Endothelial cell of hepatic sinusoid (primary cell): Measurements from ENCODE around the gene PSMG3.

Experiments used
- in situ Hi-C: cut with HindIII; loops from 2 replicates; pipeline ENCODE4 v1.10.0; 2017; ENCODE audit warnings: low sequenced_read_pairs

PSMG3 gene

DNA sequence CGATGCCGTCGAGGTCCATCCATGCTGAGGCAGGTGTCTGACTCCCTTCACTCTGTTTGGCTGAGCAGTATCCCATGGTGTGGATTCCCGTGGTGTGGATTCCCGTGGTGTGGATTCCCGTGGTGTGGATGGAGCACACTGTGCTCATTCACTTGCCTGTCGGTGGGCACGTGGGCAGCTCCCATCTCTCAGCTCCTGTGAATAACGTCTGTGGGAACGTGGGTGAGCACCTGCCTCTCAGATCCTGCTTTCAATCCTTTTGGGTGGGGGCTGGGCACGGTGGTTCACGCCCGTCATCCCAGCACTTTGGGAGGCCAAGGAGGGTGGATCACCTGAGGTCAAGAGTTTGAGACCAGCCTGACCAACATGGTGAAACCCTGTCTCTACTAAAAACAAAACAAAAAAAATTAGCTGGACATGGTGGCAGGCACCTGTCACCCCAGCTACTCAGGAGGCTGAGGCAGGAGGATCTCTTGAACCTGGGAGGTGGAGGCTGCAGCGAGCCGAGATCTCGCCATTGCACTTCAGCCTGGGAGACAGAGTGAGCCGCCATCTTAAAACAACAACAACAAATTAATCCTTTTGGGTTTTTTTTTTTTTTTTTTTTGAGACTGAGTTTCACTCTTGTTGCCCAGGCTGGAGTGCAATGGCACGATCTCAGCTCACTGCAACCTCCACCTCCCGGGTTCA lies 13.6 kb upstream of the PSMG3 start:
- in situ Hi-C loops, result loop anchor here (25.0 kb wide), 1 partner anchor 304 kb away; no protein-coding TSS in a partner anchor

DNA sequence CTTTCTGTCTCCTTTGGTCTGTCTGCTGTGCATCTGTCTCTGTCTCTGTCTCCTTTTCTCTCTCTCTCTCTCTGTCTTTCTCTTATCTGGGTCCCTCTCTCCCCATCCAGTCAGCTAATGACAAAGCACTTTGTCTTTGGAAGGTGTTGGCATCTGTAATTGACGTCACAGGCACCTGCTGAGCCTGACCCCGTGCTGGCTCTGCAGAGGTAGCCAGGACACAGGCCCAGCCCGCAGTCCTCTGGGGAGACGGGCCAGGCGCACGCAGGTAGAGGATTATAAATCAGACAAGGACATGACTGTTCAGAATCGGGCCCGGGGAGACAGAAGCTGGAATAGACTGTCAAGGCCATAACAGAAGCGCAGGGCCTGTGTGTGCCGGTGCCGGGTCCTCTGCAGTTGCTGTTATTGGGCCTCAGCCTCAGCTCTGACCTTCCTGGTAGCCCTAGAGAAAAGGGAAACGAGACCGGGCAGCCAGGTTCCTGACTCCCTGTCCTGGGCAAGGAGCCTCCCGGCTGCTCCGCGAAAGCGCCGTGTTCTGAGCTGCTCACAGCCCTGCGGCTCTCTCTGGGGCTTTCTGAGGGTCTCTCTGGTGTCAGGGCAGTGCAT lies 10.7 kb upstream of the PSMG3 start:
- in situ Hi-C loops, result loop anchor here (25.0 kb wide), 1 partner anchor 307 kb away; no protein-coding TSS in a partner anchor

DNA sequence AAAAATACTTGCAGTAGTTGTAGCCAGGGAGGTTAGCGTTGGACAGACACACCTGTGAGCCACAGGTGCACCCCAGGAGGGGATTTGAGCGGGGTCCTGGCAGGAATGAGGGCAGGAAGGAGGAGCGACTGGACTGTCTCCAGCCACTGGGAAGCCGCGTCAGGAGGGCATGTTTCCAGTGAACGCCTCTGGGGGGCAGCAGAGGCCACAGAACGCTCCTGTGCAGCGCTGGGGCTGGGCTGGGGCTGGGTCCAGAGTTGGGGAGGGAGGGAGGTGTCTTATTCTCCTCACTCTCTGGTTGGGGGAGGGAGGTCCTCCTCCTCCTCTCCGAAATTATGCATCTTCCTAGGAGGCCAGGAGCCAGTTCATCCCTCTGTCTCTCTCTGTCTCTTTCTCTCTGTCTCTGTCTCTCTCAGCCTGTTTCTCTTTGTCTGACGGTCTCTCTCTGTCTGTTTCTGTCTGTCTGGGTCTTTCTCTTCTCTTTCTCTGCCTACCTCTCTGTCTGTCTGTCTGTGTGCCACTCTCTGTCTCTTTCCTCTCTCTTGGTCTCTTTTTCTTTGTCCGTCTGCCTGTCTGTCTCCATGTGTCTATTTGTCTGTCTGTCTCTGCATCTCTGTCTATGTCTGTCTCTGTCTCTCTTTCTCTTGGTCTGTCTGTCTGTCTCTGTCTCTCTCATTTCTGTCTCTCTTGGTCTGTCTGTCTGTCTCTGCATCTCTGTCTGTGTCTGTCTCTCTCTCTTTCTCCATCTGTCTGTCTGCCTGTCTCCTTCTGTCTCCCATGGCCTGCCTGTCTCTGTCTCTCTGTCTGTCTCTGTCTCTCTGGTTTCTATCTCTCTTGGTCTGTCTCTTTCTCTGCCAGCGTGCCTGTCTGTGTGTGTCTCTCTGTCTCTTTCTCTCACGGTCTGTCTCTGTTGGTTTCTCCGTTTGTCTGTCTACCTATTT lies 9.9 kb upstream of the PSMG3 start:
- in situ Hi-C loops, result loop anchor here (25.0 kb wide), 1 partner anchor 308 kb away; no protein-coding TSS in a partner anchor

DNA sequence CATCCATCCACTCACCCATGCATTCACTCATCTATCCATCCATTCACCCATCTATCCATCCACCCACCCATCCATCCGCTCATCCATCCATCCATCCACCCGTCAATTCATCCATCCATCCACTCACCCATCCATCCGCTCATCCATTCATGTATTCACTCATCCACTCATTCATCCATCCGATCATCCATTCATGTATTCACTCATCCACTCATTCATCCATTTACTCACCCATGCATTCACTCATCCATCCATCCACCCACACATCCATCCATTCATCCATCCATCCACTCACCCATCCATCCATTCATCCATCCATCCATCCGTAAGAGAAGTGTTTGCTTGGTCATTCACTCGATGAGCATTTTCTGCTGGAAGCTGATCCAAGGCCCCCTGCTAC lies 8.7 kb upstream of the PSMG3 start:
- in situ Hi-C loops, result loop anchor here (25.0 kb wide), 1 partner anchor 309 kb away; no protein-coding TSS in a partner anchor

DNA sequence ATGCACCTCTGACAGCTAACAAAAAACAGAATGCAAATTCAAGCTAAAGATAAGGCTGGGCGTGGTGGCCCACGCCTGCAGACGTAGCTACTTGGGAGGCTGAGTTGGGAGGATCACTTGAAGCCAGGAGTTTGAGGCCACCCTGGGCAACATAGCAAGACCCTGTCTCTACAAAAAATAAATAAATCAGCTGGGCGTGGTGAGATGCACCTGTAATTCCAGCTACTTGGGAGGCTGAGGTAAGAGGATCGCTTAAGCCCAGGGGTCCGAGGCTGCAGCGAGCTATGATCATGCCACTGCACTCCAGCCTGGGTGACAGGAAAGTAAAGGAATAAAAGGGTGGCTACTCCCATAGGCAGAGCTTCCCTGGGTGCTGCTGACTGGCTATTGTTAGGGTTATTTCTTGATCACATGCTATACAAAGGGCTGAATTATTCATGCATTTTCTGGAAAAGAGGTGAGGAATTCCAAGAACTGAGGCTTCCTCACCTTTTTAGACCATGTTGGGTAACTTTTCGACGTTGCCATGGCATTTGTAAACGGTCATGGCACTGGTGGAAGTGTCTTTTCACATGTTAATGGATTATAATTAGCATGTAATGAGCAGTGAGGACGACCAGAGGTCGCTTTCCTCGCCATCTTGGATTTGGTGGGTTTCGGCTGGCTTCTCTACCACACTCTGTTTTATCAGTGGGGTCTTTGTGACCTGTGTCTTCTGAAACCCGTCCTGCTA lies 6.9 kb upstream of the PSMG3 start:
- in situ Hi-C loops, result loop anchor here (25.0 kb wide), 1 partner anchor 311 kb away; no protein-coding TSS in a partner anchor

DNA sequence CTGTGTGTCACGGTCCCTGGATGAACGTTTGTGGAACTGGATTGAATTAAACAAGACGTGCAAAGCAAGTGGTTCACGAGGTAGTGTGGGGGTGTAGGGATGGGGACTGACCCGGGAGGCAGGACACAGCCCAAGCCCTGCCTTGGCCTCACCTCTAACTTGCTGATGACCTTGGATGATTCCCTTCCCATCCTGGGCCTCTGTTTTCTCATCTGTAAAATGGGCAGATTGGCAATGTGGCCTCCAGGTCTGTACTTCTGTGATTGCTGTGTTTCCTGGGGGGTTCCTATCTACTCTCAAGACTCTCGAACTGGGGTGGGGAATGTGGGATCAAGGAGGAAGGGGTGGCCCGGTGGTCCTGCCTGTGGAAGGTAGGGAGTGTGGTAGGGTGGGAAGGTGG lies 6.0 kb upstream of the PSMG3 start:
- in situ Hi-C loops, result loop anchor here (25.0 kb wide), 1 partner anchor 311 kb away; no protein-coding TSS in a partner anchor

DNA sequence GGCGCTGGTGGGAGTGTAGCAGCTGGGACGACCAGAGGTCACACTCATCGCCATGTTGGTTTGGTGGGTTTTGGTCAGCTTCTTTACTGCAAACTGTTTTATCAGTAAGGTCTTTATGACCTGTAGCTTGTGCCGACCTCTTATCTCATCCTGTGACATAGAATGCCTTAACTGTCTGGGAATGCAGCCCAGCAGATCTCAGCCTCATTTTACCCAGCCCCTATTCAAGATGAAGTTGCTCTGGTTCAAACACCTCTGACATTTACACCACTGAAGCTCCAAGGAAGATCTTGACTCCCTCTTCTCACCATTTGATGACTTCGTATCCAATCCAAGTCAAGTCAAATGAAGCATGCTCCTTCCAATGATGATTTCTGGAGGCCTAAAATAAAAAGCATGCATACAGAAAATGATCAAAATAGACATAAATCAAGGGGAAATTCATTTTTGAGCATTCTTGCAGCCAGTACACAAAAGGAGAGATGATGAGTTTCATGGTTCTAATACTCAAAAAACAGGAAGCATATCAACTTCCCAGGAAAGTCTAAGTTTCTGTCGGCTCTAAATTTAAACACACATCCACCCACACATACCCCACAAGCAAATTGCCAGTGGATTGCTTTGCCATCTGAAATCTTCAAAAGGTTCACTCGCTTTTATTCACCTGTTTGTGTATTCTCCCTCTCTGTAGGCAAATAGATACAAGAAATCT lies 2.4 kb upstream of the PSMG3 start:
- in situ Hi-C loops, result no loop called here

DNA sequence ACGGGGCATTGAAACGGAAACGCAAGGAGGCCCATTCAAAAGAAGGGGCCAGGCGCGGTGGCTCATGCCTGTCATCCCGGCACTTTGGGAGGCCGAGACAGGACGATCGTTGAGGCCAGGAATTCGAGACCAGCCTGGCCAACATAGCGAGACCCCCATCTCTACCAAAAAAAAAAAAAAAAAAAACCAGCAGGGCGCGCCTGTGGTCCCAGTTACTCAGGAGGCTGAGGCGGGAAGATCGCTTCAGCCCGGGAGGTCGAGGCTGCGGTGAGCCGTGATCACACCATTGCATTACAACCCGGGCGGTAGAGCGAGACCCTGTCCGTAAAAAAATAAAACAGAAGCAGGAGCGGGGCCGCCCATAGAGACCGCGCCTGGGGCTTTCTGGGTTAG lies 396 bp downstream of the PSMG3 start:
- in situ Hi-C loops, result no loop called here

DNA sequence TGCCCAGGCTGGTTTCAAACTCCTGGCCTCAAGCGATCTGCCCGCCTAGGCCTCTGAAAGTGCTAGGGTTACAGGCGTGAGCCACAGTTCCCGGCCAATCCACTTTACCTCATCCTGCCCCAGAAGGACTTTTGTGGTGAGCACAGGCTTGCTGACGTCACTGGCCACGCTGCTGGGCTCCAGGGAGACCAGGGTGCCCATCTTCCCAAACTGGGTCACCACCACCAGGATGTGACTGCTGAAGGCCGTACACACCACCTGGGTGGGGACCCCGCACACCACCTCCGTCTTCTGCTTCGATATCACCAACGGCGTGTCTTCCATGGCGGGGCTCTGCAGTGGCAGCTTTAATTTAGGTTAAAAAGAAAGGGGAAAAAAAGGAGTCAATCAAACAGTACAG lies 816 bp downstream of the PSMG3 start:
- in situ Hi-C loops, result no loop called here

DNA sequence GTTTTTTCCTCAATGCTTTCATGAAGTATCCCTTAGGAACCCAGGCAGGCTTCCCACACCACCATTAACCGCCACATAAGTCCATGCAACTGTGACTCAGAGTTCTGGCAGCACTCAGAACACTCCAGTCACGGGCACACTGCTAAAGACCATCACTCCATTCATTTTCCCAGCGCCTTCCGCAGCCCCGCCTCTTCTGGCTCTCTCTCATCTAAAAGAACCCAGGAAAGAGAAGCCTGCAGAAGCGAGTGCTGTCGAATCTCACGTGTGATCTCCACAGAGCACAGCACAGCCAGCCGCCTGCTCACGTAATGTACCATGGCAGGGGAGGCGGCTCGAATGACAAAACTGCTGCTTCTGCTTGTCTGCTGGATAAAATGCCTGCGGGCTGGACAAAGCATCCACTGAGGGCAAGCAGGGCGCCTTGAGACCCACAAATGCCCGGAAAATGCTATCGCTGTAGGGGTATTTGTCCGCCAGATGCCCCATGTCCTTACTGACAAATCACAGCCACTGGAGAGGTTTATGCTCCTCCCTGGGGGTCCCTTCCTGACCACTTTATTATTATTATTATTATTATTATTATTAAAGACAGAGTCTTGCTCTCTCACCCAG lies 1.8 kb downstream of the PSMG3 start:
- in situ Hi-C loops, result no loop called here

DNA sequence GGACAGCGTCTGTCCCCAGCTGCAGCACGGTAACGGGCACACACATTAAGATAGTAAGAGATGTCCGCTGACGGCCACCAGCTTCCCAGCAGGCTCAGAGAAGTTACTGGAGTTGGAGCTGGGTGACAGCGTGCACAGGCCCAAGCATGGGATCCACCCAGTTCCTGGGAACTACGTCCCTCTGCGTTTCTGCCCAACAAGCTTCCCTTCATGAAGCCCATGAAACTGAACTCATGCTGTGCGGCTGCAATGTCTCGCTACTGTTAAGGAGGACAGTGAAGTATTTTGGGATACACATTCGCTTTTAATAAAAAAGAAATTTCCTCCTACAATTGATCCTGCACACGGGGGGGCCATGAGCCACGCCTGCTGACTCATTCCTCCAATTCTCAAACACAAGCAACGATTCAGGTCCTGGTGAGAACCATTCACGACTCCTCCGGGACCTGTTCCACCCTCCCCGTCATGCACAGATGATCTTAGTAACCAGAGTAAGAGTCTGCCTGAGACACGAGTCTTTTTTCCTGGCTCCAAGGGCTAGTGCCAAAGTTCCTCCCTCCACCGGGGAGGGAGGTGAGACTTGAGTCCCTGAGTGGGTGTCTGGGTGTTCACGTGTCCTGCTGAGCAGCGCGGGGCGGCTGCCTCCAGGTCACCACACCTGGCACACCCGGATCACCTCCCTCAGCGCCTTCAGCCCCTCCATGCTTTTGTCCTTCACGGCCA lies 2.6 kb downstream of the PSMG3 start:
- in situ Hi-C loops, result no loop called here

DNA sequence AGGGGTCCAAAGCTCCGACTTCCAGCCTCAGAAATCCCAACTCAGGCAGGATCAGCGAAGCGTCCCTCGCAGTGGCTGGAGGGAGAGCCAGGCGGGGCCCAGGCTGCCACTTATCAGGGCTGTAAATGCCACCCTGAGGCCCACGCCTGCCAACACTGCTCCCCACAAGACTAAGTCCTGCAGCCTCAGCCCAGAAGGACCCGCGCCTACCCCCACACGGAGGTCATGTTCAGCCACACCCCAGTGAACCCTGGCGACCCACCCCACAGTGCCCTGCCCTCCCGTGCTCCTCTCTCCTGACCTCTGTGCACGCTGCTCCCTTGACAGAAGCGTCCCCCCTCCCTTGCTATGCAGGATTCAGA lies 3.2 kb downstream of the PSMG3 start:
- in situ Hi-C loops, result no loop called here

DNA sequence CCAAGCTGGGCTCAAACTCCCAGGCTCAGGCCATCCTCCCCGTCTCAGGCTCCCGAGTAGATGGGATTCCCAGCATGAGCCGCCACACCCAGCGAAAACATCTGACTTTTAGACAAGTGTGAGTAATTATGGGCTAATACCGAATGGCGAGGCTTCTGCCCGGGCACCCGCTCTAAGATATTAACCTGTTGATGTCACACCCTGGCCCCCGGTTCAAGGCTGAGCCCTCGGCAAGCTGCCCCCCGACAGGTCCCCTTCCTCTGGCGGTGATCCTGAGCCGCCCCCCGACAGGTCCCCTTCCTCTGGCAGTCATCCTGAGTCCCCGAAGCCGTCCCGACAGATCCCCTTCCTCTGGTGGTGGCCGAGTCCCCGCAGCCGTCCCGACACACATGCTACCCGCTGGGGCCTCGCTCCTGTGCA lies 5.2 kb downstream of the PSMG3 start:
- in situ Hi-C loops, result no loop called here

DNA sequence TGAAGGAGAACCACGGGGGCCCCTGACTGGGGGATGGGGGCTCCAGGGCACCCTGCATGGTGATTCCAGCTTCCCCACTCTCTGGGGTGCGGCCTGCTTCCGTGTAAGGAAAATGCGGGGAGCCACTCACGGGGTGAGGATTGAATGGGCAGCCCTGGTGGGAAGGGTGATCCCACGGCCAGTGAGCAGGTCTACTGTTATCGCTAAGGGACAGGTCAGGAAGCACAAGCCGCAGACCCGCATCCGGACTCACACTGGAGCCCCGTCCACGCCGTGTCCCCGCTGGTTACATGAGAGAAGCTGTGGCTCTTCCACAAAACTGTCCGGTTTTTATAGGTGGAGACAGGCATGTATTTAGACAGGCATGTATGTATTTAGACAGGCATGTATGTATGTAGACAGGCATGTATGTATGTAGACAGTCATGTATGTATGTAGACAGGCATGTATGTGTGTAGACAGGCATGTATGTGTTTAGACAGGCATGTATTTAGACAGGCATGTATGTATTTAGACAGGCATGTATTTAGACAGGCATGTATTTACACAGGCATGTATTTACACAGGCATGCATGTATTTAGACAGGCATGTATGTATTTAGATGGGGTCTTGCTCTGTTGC lies 5.7 kb downstream of the PSMG3 start:
- in situ Hi-C loops, result no loop called here

DNA sequence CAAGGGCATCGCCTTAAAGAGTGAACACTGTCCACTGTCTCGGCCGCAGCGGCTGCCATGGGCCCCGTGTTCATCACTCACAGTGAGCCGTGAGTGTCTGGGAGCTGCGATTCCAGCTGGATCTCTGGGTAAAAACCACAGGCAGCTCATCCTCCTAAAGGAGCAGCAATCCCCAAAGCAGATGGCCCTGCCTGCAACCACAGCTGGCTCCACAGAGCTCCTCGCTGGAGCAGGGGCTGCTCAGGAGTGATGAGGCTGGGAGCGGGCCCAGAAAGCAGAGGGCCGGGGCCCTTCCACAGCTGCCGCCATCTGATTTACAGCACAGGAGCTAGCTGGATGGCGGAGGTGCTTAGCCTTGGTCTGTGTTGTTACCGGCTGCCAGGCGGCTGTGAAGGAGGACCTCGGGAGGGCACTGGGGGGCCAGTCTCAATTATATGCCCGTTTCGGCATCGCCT lies 7.2 kb downstream of the PSMG3 start:
- in situ Hi-C loops, result no loop called here

DNA sequence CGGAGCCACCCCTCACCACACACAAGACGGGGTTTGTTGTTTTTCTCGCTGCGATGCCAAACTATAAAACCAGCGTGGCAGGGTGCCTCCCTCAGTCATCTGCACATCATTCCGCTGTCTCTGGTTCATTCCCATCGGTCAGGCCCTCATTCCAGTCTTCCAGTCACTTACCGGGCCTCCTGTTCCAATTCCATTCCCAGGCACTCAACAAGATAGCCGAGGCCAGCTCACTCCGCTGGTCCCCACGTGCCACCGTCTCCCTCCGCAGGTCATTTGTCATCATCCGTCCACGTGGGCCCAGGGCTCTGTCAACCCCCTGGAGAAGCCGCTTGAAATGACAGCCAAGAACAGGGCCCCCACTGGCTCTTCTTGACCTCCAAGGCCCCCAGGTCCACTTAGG lies 7.7 kb downstream of the PSMG3 start:
- in situ Hi-C loops, result no loop called here

DNA sequence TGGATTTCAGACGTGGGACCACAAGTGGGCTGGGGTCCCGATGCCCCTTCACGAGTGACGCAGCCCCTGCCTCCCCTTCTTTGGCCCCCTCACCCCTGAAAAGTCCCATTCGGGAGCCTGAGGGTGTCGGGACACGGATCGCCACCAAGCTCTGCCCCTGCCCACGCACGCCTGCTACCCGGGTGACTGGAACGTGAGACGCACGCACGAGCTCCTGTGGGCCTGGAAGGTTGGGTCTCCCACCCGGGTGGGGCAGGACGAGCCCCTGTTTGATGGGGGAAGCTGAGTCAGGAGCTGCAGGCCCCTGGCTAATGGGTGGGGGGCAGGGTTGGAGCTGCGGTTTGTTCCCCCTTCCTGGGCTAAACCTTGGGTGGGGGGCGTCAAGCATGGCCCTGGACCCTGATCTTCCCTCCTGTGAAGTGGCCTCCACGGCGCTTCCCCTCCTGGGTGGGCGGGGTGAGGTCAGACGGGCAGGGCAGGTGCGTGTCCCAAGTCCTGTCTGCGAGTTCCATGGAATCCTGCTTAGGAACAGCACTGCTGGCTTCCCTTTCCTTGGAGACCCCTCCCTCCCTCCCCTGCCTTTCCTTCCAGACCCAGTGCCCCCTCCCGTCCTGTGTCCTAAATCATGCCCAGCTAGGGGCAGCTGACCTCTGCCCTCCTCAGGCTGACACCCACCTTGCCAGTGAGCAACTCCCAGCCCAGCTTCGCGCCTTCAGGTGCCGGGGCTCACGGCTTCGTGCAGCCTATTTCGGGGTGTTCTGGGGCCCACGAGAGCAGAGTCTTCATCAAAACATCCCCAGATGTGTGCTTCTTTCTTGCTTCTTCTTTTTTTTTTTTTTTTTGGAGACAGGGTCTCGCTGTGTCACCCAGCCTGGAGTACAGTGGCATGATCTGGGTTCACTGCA lies 8.5 kb downstream of the PSMG3 start:
- in situ Hi-C loops, result no loop called here
